Activated T-cell treated with anti-CD3 and anti-CD28 coated beads for 48 hours (primary cell): Measurements from ENCODE around the gene TCF12.

Experiments used
- DNase-seq: peaks from one replicate; pipeline ENCODE4 v3.0.0-alpha.2; 2020; ENCODE audit warnings: low read depth

TCF12 gene

GRCh38 chr15:57253082-57253481, 334.6 kb downstream of the TCF12 start:
- no peak for DNase-seq

GRCh38 chr15:57253500-57253899, 335.1 kb downstream of the TCF12 start:
- DNase-seq: no peak

- no peak for DNase-seq
Observed at GRCh38 chr15:57255751-57256341, 337.4 kb downstream of the TCF12 start.

- DNase-seq: no peak
Observed at GRCh38 chr15:57256939-57257338, 338.5 kb downstream of the TCF12 start.

- DNase-seq: no peak
Observed at GRCh38 chr15:57259568-57260040, 341.2 kb downstream of the TCF12 start.

DNA sequence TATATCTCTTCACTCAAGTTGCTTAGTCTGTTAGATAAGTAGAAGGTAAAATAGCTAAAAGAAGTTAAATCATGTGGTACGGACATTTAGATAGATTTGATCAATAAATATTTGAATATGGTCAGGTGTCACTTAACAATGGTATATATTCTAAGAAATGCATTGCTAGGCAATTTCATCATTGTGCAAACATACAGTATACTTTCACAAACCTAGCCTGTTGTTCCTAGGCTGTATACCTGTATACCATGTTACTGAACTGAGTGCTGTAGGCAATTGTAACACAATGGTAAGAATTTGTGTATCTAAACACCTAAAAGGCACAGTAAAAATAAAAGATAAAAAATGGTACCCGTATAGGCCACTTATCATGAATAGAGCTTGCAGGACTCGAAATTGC, 345.1 kb downstream of the TCF12 start:
- DNase-seq: no peak

DNA sequence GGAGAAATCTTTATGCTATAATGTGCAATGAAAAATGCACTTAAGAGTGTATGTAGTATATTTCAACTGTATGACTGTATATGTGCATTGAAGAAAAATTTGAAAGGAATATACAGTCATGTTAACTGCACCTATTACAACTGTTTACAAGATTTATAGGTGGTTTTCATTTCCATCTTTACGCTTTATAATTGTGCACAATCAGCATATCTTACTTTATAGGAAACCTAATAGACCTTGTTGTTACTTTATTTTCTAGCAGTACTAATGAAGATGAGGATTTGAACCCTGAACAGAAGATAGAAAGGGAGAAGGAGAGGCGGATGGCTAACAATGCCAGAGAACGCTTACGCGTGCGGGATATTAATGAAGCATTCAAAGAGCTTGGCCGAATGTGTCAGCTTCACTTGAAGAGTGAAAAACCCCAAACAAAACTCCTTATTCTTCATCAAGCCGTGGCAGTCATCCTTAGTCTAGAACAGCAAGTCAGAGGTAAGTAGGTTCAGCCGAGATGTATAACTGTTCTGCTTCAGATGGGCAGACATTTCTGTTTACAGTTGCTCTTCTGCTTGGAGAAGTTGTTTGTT, 354.4 kb downstream of the TCF12 start:
- no peak for DNase-seq

DNA sequence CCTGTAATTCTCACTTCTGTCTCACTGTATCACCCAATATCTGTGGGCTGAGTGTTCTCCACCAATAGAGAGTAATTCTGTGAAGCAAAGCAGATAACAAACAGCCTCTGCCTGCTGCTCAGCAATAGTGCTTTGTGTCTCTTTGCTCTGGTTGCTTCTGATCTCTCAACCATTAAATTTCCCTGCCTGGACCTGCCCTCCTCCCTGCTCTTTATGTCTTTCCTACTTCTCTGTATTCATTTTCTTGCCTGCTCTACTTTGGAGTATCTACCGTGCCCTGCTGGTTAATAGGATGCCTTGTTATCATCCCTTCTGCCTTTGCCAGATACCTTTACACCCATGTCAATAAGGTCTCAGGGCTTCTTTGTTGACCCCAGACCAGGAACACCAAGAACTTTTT, 355.0 kb downstream of the TCF12 start:
- DNase-seq: no peak

DNA sequence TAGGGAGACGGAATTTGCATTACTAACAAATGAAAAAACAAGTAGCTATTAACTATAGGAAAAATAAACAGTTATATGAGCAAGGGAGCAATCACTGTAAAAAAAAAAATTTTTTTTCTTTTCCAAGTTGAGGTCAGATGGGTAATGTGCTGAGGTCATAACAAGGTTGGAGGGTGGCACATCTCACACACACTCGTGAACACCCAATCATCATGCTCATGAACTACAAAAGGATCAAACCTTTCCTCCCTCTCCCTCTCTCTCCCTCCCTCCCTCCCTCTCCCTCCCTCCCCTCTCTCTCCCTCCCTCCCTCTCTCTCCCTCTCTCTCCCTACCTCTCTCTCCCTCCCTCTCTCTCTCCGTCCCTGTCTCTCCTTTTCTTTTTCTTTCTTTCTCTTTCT, 360.0 kb downstream of the TCF12 start:
- no peak for DNase-seq

GRCh38 chr15:57280464-57280863, 362.0 kb downstream of the TCF12 start:
- no peak for DNase-seq

DNA sequence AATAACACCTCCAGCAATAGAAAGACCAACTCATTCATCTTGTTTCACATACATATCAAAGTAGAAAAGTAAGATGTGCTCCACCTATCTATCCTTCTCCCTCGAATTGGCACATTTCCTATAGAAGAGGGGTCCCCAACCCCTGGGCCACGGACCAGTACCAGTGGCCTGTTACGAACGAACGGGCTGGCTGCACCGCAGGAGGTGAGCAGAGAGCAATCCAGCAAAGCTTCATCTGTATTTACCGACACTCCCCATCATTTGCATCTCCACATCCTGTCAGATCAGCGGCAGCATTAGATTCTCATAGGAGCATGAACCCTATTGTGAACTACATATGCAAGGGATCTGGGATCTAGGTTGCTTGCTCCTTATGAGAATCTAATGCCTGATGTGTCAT, 362.9 kb downstream of the TCF12 start:
- no peak for DNase-seq

DNA sequence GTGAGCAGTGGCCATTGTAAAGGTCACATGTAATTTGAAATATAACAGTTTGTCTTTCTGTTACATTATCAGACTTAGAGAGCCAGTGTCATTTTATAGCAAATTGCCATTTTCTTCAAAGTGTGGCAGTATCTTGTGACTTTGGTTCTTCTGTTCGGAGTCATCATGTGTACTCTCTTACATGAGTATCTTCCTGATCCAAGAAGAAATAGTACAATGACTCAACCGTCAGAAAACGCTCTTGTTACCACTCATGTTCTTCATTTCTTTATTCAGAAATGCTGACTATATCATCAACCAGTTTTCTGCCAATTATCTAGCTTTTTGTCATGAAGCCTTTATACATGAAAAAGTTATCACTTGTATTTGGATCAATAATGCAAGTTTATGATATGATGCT, 364.2 kb downstream of the TCF12 start:
- no peak for DNase-seq

GRCh38 chr15:57283774-57284503, 365.5 kb downstream of the TCF12 start:
- DNase-seq: no peak

- no peak for DNase-seq
Observed at GRCh38 chr15:57284535-57284934, 366.1 kb downstream of the TCF12 start.

DNA sequence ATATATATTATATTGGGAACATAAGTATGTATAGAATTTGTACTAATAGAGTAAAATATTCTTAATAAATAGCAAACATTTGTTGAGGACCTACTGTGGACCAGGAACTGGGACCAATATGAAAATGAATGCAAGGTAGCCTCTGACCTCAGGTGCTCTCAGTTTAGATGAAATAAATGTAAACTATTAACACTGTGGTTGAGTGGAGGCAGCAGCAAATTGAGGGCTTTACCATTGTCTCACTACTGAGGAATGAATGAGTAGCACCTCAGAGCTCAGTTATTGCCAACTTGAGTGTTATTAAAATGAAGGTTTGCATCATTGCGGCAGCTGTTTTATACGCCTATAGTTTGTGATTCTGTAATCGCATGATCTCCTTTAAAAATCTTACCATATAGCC, 366.9 kb downstream of the TCF12 start:
- DNase-seq: no peak

- no peak for DNase-seq
Observed at GRCh38 chr15:57286446-57287122, 368.1 kb downstream of the TCF12 start.

DNA sequence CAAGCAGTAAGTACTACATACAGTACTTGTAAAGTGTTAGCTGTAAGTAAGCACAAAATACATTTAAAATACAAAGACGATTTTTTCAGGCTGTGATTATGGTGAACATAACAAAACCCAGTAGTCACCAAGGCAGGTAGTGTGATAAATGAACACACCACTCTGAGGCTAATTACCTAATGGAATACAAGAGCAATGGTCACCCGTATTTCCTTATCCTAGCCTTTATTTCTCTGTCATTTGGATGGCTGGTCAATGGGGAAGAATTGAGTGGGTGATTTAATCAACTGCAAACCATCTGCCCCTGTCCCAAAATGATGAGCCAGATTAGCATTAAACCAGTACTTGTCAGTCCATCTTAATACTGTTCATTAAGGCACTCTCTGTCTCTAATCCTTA, 368.7 kb downstream of the TCF12 start:
- no peak for DNase-seq

- no peak for DNase-seq
Observed at GRCh38 chr15:57288926-57289580, 370.6 kb downstream of the TCF12 start.

DNA sequence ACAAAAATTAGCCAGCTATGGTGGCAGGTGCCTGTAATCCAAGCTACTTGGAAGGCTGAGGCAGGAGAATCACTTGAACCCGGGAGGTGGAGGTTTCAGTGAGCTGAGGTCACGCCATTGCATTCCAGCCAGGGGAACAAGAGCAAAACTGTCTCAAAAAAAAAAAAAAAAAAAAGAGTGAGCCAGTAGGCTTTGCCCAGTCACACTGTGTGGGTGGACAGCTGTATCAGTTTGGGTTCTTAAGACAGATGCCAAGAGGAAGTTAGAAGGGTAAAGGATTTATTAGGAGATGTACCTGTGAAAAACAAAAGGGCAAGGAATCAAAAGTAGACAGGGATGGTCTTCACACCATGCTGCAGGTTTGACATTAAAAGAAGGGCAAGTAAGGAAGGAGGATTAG, 371.7 kb downstream of the TCF12 start:
- DNase-seq: no peak

DNA sequence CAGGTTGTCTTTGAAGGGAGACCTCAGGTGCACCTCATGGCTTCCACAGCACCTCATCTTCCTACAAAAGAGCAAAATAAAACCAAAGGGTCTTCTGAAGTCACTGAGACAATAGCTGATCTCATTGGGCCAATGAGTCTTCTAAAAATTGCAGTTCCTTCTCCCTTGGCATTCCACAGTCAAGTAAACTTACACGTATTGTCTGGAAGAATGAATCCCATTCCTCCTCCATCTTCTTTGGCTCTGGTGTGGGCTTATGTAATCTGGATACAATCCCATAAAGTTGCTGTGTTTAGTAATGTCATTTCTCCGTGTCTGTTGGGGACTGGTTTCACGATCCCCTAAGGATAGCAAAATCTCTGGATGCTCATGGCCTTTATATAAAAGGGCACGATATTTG, 372.4 kb downstream of the TCF12 start:
- no peak for DNase-seq

- no peak for DNase-seq
Observed at GRCh38 chr15:57296473-57297162, 378.2 kb downstream of the TCF12 start.

- DNase-seq: no peak
Observed at GRCh38 chr15:57297163-57297593, 378.7 kb downstream of the TCF12 start.
